ENCODE measurements around the gene ARPC5L. TPM values are rescaled to one million over a fixed set of nuclear protein-coding genes. Genes with fewer than 3 reads are reported as not detected.
A peak's percentile ranks its signal among the peaks of the same experiment; 100 is the strongest.
"Not testable (repeated sequence)": the region's sequence is repeated elsewhere in the genome, so short reads cannot be mapped to it uniquely, and the experiment has no call there.

The ARPC5L gene
- 16.4 TPM for total RNA-seq

GRCh38 chr9:124861342-124862229, at the start of gene ARPC5L, which contains the start of gene RPL35:
Gene ARPC5L (plus strand): TSS chr9:124862130. CDS start chr9:124869291, 7,161 bp downstream.
Gene RPL35 (minus strand): TSS chr9:124861957. CDS start chr9:124861912, 45 bp downstream.
- ATAC-seq = peak; percentile 97

DNA sequence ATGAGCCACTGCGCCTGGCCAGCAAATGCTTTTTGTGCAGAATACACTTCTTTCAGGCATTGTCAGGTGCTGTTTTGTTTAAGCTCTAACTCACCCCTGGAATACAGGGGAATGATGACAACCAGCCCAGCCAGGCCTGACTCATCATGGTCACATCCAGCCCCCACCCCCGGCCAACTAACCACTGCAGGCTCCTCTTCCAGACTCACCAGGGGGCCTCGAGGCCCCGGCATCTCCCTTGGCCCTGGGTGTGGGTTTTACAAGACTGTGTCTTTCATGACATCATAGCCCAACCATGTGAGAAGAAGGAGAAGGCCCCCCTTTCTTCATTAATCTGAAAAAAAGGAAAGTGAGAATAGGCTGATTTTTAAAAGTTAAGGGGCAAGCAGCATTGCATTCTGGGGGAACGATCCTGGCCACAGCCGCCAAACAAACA, 49.5 kb upstream of the ARPC5L start:
- ATAC-seq = no peak
- no peak for DNase-seq (ENCODE audit: low spot score)

More at GRCh38 chr9:124861342-124862229, at the start of gene ARPC5L, which contains the start of gene RPL35:
- DNase-seq (ENCODE audit: low spot score) = peak; percentile 95

DNA sequence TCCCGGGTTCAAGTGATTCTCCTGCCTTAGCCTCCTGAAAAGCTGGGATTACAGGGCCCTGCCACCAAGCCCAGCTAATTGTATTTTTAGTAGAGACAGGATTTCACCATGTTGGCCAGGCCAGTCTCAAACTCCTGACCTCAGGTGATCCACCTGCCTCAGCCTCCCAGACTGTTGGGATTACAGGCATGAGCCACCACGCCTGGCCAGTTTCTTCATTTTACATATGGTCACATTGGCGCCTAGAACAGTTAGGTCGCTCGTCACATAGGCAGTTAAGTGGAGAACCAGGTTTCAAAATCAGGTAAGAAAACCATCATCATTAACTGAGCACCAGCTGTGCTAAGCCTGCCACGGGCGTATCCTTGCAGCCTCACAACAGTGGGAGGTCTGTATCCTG, 48.9 kb upstream of the ARPC5L start:
- no peak for DNase-seq (ENCODE audit: low spot score)
- ATAC-seq = no peak

DNA sequence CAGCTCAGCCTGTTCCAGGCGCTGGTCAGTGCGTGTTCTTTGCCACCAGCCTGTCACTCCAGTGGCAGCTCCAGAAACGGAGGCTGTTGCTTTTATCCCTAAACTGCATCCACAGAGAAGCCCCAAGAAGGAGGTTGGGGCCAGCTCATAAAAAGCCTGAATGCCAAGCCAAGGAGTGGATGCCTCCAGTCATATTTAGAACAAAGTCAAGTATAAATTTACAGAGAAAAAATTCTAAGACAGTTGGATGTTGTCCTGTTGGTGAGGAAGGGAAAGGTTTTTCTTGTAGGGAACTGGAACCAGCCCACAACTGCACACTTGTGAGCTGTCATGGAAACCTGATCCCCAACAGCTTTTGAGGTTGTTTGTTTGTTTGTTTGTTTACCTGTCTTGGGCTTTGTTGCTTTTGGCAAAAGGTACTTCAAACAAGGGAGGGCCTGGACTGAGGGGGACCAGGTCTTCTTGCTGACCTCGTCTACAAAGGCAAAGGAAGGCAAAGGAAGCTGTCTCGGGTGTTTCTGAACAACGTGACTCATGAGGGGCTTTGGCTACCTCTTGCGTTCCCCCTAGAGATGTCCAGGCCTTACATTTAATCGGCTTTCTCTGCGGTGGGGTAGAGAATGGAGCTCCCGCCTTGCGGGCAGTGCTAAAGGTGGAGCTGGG, 48.3 kb upstream of the ARPC5L start:
- DNase-seq (ENCODE audit: low spot score) = no peak
- no peak for ATAC-seq

DNA sequence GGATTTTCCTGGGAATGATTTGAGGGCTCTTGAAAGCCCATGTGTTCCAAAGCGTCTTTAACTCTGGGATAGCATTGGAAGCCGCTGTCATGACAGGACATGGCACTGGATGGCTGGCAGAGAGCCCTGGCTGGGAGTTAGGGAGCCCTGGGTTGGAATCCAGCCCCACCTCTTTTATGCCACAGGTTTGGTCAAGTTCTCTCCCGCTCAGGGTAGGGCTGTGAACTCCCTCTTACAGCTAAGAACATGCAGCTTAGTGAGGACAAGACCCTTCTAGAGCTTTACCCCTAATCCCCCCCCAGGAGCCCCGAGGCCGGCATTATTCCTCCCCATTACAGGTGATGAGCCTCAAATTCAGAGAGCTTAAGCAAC, 47.8 kb upstream of the ARPC5L start:
- no peak for ATAC-seq

DNA sequence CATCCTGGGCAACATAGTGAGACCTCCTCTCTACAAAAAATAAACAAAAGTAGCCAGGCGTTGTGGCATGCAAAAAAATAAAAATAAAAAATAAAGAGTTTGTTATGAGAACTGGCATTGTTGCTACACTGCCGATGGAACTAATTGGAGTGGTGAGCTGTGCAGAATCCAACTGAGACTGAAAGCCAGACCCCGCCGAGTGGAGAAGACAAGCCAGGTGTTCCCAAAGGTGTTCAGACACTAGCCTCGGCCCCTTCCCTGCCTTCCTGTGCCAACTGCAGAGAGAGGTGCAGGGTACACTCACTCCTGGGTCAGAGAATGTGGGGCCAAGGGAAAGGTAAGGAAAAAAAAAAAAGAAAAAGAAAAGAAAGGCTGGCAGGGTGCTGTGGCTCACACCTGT, 46.3 kb upstream of the ARPC5L start:
- ATAC-seq (no peak), DNase-seq (ENCODE audit: low spot score) (no peak)

More for the DNA sequence above, 47.8 kb upstream of the ARPC5L start:
- no peak for DNase-seq (ENCODE audit: low spot score)

- DNase-seq (ENCODE audit: low spot score) = peak; percentile 54
- peak; percentile 90 for ATAC-seq
Measured at GRCh38 chr9:124818431-124819281, 43.3 kb upstream of the ARPC5L start.

DNA sequence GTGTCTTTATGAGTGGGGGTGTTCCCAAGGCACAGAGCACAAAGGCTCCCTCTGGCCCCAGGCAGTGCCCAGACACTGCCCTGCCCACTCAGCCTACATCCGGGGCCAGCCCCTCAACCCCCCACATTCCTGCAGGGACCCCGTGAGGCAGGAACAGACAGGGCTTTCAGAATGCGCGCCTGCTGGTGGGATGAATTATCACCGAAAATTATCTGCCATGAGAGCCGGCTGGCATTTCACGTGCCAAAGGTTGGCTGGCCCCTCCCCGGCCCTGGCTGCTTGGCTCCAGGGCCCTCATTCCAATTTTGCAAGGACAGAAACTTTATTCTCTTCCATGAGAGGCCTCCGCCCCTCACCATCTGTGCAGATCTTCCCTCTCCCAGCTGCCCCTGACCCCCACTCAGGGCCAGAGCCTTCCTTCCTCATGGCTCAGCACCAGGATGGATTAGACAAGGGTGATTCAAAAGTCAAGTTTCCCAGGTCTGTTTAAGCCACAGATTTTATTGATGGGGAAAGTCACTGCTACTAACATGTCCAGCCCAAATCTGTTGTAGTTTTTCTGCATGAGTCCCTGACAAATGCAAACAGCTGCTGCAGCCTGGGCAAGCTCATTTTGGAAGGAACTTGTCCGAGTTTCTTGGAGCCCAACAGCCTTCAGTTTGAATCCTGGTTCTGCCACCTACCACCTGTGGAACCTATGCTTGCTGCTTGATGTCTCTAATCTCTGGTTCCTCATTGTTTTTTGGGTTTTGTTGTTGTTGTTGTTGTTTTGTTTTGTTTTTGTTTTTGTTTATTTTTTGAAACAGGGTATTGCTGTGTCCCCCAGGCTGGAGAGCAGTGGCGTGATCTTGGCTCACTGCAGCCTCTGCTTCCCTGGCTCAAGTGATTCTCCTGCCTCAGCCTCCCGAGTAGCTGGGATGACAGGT, 41.0 kb upstream of the ARPC5L start:
- no peak for DNase-seq (ENCODE audit: low spot score)
- ATAC-seq = no peak

GRCh38 chr9:124828489-124829333, 33.2 kb upstream of the ARPC5L start:
- DNase-seq (ENCODE audit: low spot score) (no peak), ATAC-seq (no peak)

DNA sequence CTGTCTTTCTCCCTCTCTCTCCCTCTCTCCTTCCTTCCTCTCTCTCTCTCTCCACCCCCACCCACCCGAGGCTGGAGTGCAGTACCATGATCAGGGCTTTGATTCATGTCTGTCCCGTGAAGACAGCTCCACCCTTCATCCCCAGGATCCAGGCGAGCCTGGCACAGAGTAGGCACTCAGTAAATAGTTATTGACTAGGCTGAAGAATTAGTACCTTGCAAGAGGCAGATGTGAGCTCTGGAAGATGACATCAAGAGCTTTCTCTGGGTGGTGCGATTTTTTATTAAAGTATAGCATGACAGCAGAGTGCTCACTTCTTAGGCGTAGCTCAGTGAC, 32.6 kb upstream of the ARPC5L start:
- DNase-seq (ENCODE audit: low spot score) (no peak), ATAC-seq (no peak)

DNA sequence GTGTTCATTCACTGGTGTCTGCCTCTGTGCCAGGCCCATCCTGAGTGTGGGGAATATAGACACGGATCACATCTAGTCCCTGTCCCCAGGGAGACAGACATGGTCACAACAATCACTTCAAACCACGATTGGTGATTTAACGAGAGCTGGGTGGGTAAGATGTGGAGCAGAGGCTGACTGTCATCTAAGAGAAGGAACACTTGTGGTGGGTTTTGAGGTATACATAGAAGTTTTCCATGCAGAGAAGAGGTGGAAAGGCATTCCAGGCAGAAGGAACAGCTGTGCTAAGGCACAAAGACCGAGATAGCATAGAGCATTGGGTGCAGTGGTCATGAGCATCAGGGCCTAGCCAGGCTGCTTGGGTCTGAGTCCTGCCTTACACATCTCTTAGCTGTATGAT, 31.3 kb upstream of the ARPC5L start:
- ATAC-seq (no peak), DNase-seq (ENCODE audit: low spot score) (no peak)

- DNase-seq (ENCODE audit: low spot score) = no peak
- ATAC-seq = peak; percentile 71
Measured at GRCh38 chr9:124831642-124832364, 30.1 kb upstream of the ARPC5L start.

- DNase-seq (ENCODE audit: low spot score) = no peak
- no peak for ATAC-seq
Measured at GRCh38 chr9:124834591-124834990, 27.3 kb upstream of the ARPC5L start.

DNA sequence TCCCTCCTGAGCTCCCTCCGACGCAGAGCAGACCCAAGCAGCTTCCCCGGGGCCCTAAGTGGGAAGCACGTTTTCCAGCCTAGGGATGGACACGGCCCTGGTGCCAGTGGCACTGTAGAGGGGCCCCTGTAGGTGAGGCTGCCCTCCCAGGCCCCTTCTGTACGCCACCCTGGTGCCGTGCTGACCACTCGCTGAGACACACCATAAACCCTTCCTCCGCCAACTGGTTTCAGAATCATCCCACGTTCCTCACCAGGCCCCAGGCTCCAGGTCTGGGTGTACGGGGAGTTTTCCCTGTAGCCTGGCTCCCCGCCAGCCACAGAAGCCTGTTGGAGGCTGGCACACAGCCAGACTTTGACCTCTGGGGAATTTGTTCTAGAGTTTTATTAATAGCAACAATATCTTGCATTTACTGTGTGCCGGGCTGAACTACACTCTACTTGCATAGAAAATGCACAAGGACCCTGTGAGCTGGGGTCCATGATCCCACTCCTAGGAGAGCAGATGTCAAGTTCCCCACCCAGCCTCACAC, 26.8 kb upstream of the ARPC5L start:
- ATAC-seq (peak; percentile 16), DNase-seq (ENCODE audit: low spot score) (no peak)

DNA sequence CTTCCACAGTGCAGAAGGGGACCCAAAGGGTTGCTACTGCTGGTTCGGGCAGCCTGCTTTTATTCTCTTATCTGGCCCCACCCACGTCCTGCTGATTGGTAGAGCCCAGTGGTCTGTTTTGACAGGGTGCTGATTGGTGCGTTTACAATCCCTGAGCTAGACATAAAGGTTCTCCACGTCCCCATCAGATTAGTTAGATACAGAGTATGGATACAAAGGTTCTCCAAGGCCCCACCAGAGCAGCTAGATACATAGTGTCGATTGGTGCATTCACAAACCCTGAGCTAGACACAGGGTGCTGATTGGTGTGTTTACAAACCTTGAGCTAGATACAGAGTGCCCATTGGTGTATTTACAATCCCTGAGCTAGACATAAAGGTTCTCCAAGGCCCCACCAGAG, 23.8 kb upstream of the ARPC5L start:
- DNase-seq (ENCODE audit: low spot score); ATAC-seq: not testable (repeated sequence)

- DNase-seq (ENCODE audit: low spot score) = not testable (repeated sequence)
Measured at GRCh38 chr9:124838567-124839275, 23.2 kb upstream of the ARPC5L start.

GRCh38 chr9:124839612-124840299, 22.2 kb upstream of the ARPC5L start:
- DNase-seq (ENCODE audit: low spot score) (no peak), ATAC-seq (peak; percentile 24)

More at GRCh38 chr9:124838567-124839275, 23.2 kb upstream of the ARPC5L start:
- not testable (repeated sequence) for ATAC-seq

All from left lobe of liver (tissue), 2 donors.